ENCODE results near the gene NAA15. TPM values are rescaled to one million over a fixed set of nuclear protein-coding genes. Genes with fewer than 3 reads are reported as not detected.
"Not testable (repeated sequence)": the region's sequence is repeated elsewhere in the genome, so short reads cannot be mapped to it uniquely, and the experiment has no call there.

The NAA15 gene
- total RNA-seq, result 48.0 TPM
- long read RNA-seq, partial matches to known transcripts, result 86 of 98 reads
- long read RNA-seq, other reads (novel, unspliced or antisense), result 12 of 98 reads

- DNase-seq (ENCODE audit: low spot score), result peak; percentile 99
Observed at GRCh38 chr4:139301113-139301820, at the start of gene NAA15. TSS of gene NAA15 (plus strand) at chr4:139301505. CDS start at chr4:139301778, 273 bp downstream.

DNA sequence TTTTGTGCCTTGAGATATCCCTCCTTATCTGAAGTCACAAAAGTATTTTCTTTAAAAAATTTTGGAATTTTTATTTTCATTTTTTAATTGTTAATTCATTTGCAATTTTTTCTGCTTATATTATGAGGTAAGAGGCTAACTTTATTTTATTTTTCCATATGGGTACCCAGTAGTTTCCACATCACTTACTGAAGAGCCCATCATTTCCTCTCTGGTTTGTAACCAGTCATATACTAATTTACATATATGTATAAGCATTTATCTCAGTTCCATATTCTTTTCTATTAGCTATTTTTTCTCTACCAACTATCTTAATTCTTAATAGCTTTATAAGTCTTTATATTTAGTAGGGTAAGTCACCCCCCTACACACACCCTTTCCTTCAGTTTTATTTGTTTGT, 48.3 kb upstream of the NAA15 start:
- DNase-seq (ENCODE audit: low spot score), result no peak

DNA sequence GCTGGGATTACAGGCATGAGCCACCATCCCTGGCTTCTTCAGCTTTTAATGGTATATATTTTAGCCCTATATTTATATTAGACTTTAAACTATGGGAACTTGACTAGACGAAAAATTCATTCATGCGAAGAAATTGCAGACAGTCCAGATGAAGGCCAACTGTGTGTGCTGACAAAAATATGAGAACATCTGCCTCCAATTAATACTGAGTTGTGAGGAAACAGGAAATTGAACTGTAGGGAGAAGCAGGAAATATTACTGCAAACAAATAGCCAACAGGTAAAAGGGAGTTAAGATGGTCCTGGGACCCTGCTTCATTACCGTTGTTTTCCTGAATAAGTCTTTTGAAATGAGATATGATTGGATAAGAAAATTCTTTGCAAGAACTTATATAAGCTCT, 47.6 kb upstream of the NAA15 start:
- no peak for DNase-seq (ENCODE audit: low spot score)

GRCh38 chr4:139255581-139255980, 45.7 kb upstream of the NAA15 start:
- not testable (repeated sequence) for DNase-seq (ENCODE audit: low spot score)

DNA sequence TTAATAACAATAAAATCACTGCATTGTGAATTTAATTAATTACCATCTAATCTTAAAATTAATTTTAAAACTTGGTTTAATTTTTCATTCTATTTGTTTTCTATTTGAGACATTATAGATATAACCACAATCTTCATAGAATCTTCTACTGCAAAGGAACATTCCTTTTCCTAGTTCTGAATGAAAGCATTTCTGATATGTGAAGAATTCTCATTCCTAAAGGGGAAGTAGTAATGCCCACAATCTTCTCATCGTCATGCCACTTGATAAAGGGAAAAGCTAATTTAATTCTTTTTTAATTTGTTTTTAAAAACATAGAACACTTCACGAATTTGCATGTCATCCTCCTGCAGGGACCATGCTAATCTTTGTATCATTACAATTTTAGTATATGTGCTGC, 45.0 kb upstream of the NAA15 start:
- no peak for DNase-seq (ENCODE audit: low spot score)

- DNase-seq (ENCODE audit: low spot score), result no peak
Observed at GRCh38 chr4:139265654-139266053, 35.7 kb upstream of the NAA15 start.

DNA sequence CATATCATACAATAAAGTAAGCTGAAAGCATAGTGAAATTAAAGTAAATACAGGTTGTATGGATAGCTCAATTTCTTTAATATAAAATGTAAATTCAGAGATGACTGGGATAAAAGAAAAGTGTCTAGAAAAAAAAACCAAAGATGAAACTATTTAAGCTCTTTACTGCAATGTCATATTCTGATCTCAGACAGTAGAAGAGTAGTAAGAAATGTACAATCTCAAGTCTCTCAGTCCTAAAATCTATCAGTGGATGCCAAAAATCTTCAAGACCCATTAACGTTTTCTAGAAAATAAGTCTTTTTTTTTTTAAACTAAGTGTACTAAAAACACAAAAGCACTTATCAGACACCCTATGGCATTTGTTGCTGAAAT, 35.1 kb upstream of the NAA15 start:
- no peak for DNase-seq (ENCODE audit: low spot score)

DNA sequence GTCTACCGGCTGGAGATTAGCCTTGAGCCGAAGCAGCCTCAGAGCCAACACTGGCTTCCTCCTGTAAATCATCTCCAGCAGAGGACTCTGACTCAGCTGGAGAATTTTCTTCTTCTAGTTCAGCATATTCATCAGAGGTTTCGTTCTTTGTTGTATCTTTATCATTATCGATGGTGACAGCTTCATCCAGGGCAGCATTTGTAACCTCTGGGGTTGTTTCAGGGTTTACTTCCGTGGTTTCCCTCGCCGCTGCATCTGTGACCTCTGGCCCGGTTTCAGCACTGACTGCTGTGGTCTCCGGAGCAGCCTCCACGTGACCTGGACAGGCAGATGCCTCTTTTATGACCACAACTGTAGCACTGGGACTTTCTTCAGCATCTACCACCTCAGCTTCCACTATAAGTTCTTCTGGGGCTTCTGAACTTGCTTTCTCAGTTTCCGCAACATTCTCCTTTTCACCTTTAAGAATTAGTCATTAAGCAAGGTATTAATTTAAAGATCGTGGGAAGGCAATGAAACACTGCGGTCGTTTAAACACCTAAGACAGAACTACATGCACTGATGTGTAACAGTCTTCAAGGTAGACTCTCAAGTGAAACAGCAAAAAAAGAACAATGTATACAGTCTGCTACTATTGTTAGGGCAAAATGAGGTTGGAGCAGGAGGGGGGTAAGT, 34.6 kb upstream of the NAA15 start:
- no peak for DNase-seq (ENCODE audit: low spot score)

DNA sequence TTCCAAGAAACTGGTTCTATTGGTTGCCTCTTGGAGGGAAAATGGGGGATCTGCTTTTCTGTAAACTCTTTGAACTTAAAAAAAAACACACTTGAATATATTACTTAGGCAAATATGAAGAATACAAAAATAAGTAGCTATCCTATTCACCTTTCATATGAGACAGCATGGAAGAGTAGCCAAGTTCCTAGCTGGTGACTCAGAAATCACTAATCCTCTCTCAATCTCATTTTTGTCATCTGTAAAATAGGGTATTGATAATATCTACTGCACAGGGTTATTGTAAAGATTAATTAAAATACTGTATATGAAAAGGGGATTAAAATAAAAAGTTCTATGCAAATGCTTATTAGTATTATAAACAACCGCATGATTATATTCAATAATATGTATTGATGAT, 34.0 kb upstream of the NAA15 start:
- no peak for DNase-seq (ENCODE audit: low spot score)

DNA sequence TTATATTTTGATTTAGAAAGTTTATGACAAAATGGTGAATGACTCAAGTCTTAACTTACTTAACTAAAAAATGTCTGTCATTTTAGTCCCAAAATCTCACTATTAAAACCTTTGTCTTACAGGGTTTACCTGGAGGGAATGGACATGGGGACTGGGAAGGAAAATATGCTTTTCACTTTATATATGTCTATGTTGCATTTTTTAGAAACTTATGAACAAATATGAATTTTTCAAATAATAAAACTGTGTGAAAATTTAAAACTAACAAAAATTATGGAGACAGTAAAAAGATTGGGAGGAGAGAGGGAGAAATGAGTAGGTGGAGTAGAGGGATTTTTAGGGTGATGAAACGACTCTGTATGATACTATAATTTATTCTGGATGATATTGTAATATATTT, 27.5 kb upstream of the NAA15 start:
- DNase-seq (ENCODE audit: low spot score), result no peak

GRCh38 chr4:139274790-139275189, 26.5 kb upstream of the NAA15 start:
- DNase-seq (ENCODE audit: low spot score), result no peak

GRCh38 chr4:139275281-139275735, 26.0 kb upstream of the NAA15 start:
- no peak for DNase-seq (ENCODE audit: low spot score)

- DNase-seq (ENCODE audit: low spot score), result no peak
Observed at GRCh38 chr4:139278485-139278884, 22.8 kb upstream of the NAA15 start.

GRCh38 chr4:139278912-139279759, 22.2 kb upstream of the NAA15 start:
- no peak for DNase-seq (ENCODE audit: low spot score)

- DNase-seq (ENCODE audit: low spot score), result no peak
Observed at GRCh38 chr4:139279760-139280620, 21.3 kb upstream of the NAA15 start, which contains the start of gene MGARP. TSS of gene MGARP (minus strand) at chr4:139280225. CDS start at chr4:139280158, 67 bp downstream.

DNA sequence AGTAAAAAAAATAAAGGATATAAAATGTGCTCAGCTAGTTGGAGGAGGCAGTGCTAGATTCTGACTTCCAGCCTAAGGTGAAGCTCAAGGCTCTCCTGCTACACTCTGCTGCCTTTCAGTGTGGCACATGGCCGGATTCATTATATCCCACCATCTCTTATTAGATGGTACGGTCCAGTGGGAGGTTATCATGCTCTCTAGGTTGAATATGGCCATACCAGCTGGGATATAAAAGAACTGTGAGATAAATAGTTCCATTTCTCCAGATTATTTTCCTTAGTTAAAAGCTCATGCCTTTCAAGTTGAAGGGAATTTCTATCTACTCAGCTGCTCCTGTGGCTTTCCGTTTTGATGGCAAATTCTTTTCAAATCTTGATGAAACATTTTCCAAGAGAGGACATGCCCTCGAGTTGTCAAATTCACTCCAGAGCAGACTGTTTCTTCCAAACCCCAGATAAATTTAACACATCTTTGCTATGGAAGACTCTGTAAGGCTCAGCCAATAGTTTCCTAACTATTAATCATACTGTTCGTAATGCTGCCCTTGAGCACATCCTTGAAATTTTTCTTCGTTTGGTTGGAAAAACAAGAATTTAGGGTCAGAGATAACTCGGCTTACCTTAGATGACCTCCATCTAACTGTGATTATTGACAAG, 19.1 kb upstream of the NAA15 start:
- DNase-seq (ENCODE audit: low spot score), result no peak

DNA sequence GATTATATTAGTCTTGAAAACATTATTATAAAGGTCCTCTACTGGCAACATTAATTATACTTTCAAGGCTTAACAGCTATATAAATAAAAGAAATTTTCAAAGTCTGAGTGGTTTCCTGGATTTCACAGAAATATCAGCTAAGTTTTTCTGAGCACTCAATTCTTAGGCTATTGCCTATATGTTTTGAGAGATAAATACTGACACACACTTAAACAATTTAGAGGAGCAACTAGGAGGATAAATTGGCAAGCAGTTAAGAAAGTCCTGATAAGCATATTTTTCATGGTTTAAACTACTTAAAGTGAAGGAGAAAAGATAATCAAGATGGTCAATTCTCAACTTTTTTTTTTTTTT, 18.6 kb upstream of the NAA15 start:
- DNase-seq (ENCODE audit: low spot score), result no peak

GRCh38 chr4:139286186-139286698, 15.1 kb upstream of the NAA15 start:
- no peak for DNase-seq (ENCODE audit: low spot score)

DNA sequence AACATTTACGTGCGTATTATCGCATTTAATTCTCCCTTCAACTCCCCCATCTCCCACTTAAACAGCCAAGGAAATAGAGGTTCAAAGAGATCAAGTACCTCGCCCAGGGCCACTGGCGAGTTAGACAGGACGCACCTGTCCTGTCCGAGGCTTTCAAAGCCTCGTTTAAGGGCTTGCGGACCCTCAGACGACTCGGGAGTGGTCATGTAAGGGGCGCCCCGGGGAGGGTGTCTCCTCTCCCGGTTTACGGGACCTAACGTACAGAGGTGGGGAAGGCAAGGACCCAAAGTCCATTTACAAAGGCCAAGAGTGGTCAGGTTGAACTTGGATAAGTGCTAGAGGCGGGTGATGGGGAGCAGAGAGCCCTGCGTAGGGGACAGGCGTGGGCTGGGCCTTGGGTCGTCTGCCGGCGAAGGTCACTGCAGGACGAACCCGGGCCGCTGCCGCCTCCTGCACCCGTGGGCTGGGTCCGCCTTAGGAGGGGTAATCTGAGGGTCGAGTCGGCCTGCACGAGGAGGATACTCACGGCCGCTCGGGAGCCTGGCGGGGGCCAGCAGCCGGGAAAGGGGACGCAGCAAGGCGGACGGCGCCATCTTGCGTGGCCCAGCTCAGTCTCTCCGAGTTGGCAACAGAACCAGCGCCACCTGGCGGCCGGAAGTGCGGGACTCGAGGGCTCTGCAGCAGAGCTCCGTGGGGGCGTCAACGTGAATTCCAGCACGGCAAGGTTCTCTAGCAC, 5.9 kb upstream of the NAA15 start:
- DNase-seq (ENCODE audit: low spot score), result peak; percentile 99

Data from mesenteric fat pad (tissue), 1 donor.